Body of pancreas (tissue), 4 donors: ENCODE data around the gene GPC1. TPM values are rescaled to one million over a fixed set of nuclear protein-coding genes. Genes with fewer than 3 reads are reported as not detected.

Experiments
- ATAC-seq: fragments of 150-250 bp; one replicate; pipeline ENCODE4 v1.9.1; 2016
- DNase-seq, 4 donors: peaks; one replicate each; pipeline ENCODE4 v3.0.0-alpha.2; 2019
- H3K27ac ChIP-seq, 4 donors: fragments of 200-600 bp; sonication (generic); 1 replicate in 3 of 4; 2 replicates in 1 of 4; pipeline versions ENCODE4 v1.5.1 to v1.6.1; 2016 to 2019; ENCODE audit warnings: mild to moderate bottlenecking in 1 of 4, mixed read lengths in 1 of 4, moderate library complexity in 1 of 4
- H3K27me3 ChIP-seq, 2 donors: fragments of 200-600 bp; sonication (generic); one replicate each; pipeline ENCODE4 v1.6.0; 2016; ENCODE audit warnings: mild to moderate bottlenecking in 1 of 2
- H3K36me3 ChIP-seq, 2 donors: fragments of 200-600 bp; sonication (generic); replicated peaks in 1 of 2; 2 replicates each; pipeline ENCODE4 v1.5.1; 2016; ENCODE audit warnings: low read depth in 2 of 2; ENCODE audit not compliant: insufficient read depth in 1 of 2
- H3K4me1 ChIP-seq: fragments of 200-600 bp; sonication (generic); one replicate; pipeline ENCODE4 v1.6.0; 2016
- H3K4me3 ChIP-seq, 2 donors: fragments of 200-600 bp; sonication (generic); 1 replicate in 1 of 2; 2 replicates in 1 of 2; pipeline ENCODE4 v1.5.1; 2016 to 2019
- H3K9me3 ChIP-seq, 3 donors: fragments of 200-600 bp; sonication (generic); 1 replicate in 2 of 3; 2 replicates in 1 of 3; pipeline ENCODE4 v1.5.1; 2016
- POLR2A ChIP-seq, 3 donors: fragments of 450-650 bp; IDR thresholded peaks; one replicate each; pipeline ENCODE4 v1.6.1; 2016; ENCODE audit warnings: antibody characterized with exemption in 3 of 3, mild to moderate bottlenecking in 2 of 3
- WGBS, 2 donors: methylation state at CpG; one replicate each; pipeline ENCODE4 v1.1.5; 2017; 5-methylcytosine and 5-hydroxymethylcytosine counted together
- intact Hi-C: fragments of 100-400 bp; cut with DNase I; formaldehyde crosslinking; loops from one replicate; pipeline ENCODE4 v1.15.1; 2023
- total RNA-seq, 2 donors: library from RNA; depleted of rRNA; stranded (reverse); fragments of >200 nt; gene quantifications; one replicate each; pipeline ENCODE4 v1.1.0, GENCODE V29; 2016
- TF ChIP-seq, protein P1 (sequence below), 7 experiments: fragments of 450-650 bp in 4 of 7; fragments of 200-600 bp in 3 of 7; sonication (generic) in 3 of 7; IDR thresholded peaks; one replicate each; pipeline ENCODE4 v1.5.1; 2016 to 2019; ENCODE audit warnings: antibody characterized with exemption in 7 of 7

Gene GPC1
- total RNA-seq, 2 donors from 2014 or later, result 23.3 to 30.7 TPM

- ATAC-seq, result no peak
- Histone ChIP-seq H3K36me3 (no peaks in the 10 kb centered on the region), H3K27ac (no peak overlapping the region), H3K27me3 (no peaks in the 10 kb centered on the region), H3K4me1 (peaks cover 3% of the 10 kb centered on the region), H3K4me3 (no peak overlapping the region), H3K9me3 (no peaks in the 10 kb centered on the region)
- WGBS, 2 donors, result 79 to 94% methylated on average over 5 to 12 of the region's 12 CpGs
- no peak for DNase-seq
- intact Hi-C loops, result loop anchor here (10.0 kb wide), 1 partner anchor 302 kb away; the partner anchor contains the start of gene OTOS
- TF ChIP-seq, protein P1, sequence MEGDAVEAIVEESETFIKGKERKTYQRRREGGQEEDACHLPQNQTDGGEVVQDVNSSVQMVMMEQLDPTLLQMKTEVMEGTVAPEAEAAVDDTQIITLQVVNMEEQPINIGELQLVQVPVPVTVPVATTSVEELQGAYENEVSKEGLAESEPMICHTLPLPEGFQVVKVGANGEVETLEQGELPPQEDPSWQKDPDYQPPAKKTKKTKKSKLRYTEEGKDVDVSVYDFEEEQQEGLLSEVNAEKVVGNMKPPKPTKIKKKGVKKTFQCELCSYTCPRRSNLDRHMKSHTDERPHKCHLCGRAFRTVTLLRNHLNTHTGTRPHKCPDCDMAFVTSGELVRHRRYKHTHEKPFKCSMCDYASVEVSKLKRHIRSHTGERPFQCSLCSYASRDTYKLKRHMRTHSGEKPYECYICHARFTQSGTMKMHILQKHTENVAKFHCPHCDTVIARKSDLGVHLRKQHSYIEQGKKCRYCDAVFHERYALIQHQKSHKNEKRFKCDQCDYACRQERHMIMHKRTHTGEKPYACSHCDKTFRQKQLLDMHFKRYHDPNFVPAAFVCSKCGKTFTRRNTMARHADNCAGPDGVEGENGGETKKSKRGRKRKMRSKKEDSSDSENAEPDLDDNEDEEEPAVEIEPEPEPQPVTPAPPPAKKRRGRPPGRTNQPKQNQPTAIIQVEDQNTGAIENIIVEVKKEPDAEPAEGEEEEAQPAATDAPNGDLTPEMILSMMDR (IDR thresholded peaks at IDR 0.05), result no peak
- no peak for TF ChIP-seq POLR2A (IDR thresholded peaks at IDR 0.05)
These were observed 11.3 kb downstream of the GPC1 start for GRCh38 chr2:240446664-240447175.

DNA sequence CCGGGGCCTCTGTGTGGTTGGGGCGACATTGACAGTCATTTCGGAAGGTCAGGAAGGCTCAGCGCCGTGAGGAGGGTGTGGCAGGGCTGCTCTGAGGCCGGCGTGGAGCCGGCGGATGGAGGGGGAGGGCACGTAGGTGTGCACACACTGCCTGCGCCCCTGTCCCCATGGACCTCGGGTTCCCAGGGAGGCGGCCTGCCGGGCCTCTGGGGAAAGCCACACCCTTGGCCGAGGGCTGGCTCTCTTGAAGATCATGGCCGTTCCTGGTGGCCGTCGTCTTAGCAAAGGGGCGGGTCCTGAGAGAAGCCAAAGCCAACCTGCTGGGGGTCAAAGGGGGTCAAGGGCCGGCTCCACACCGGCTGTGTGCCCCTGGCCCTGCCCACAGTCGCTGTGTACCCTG, 11.9 kb downstream of the GPC1 start:
- no peak for ATAC-seq
- no peaks in the 10 kb centered on the region for H3K36me3 ChIP-seq
- no peak overlapping the region for H3K4me3 ChIP-seq
- 75 to 76% methylated on average over 8 to 10 of the region's 22 CpGs for WGBS, 2 donors
- no peak for DNase-seq
- intact Hi-C loops, result loop anchor here (10.0 kb wide), 1 partner anchor 303 kb away; the partner anchor contains the start of gene OTOS
- peaks cover 9% of the 10 kb centered on the region for H3K4me1 ChIP-seq
- TF ChIP-seq, protein P1 (IDR thresholded peaks at IDR 0.05), result no peak
- no peak for TF ChIP-seq POLR2A (IDR thresholded peaks at IDR 0.05)
- no peaks in the 10 kb centered on the region for H3K27me3 ChIP-seq
- H3K9me3 ChIP-seq, result no peaks in the 10 kb centered on the region
- H3K27ac ChIP-seq, result no peak overlapping the region

DNA sequence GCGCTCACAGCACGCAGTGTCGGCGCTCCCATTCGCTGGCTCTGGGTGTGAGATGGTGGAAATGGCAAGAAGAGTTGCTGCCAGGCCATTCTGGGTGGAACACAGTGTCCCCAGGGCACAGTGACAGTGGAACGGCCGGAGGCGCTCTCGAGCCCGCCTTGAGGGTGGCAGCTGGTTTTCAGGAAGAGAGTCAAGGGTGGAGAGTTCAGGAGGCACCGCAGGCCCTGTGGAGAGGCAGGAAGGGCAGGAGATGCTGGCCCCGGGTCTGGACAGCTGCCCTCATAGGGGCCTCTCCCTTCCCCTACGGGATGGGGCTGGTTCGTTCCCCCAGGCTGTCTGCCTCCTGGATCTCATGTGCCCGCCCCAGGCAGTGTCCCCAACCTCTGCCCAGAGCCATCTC, 12.5 kb downstream of the GPC1 start:
- no peak overlapping the region for H3K4me3 ChIP-seq
- no peaks in the 10 kb centered on the region for H3K36me3 ChIP-seq
- intact Hi-C loops, result loop anchor here (10.0 kb wide), 1 partner anchor 303 kb away; the partner anchor contains the start of gene OTOS
- TF ChIP-seq POLR2A (IDR thresholded peaks at IDR 0.05), result no peak
- TF ChIP-seq, protein P1 (IDR thresholded peaks at IDR 0.05), result no peak
- 81 to 87% methylated on average over 3 to 15 of the region's 15 CpGs for WGBS, 2 donors
- ATAC-seq (no peak), DNase-seq (no peak)
- no peaks in the 10 kb centered on the region for H3K27me3 ChIP-seq
- no peak overlapping the region for H3K27ac ChIP-seq
- peaks cover 11% of the 10 kb centered on the region for H3K4me1 ChIP-seq
- H3K9me3 ChIP-seq, result no peaks in the 10 kb centered on the region

- Histone ChIP-seq H3K27ac (no peak overlapping the region), H3K4me3 (no peak overlapping the region), H3K36me3 (no peaks in the 10 kb centered on the region), H3K4me1 (peaks cover 12% of the 10 kb centered on the region), H3K27me3 (no peaks in the 10 kb centered on the region), H3K9me3 (no peaks in the 10 kb centered on the region)
- no peak for ATAC-seq
- DNase-seq, result no peak
- intact Hi-C loops, result loop anchor here (10.0 kb wide), 1 partner anchor 304 kb away; the partner anchor contains the start of gene OTOS
- WGBS, 2 donors, result 60 to 84% methylated on average over 2 to 13 of the region's 23 CpGs
- TF ChIP-seq POLR2A (IDR thresholded peaks at IDR 0.05), result no peak
- TF ChIP-seq, protein P1 (IDR thresholded peaks at IDR 0.05), result no peak
These were observed 13.2 kb downstream of the GPC1 start for GRCh38 chr2:240448387-240449274.
